Left ventricle myocardium inferior (tissue), 1 donor: ENCODE measurements around the gene VLDLR. TPM values are rescaled to one million over a fixed set of nuclear protein-coding genes. Genes with fewer than 3 reads are reported as not detected.
"Not testable (repeated sequence)": the region's sequence is repeated elsewhere in the genome, so short reads cannot be mapped to it uniquely, and the experiment has no call there.

Experiments
- DNase-seq: peaks from one replicate; pipeline ENCODE4 v3.0.0-alpha.2; 2020
- H3K27ac ChIP-seq: fragments of 200-600 bp; replicated peaks from 2 replicates; pipeline ENCODE4 v1.8.0; 2021
- H3K27me3 ChIP-seq: fragments of 200-600 bp; 2 replicates; pipeline ENCODE4 v1.8.0; 2021; ENCODE audit warnings: low read depth
- H3K36me3 ChIP-seq: fragments of 200-600 bp; 2 replicates; pipeline ENCODE4 v1.8.0; 2021
- H3K4me1 ChIP-seq: fragments of 200-600 bp; 2 replicates; pipeline ENCODE4 v1.8.0; 2021
- H3K4me3 ChIP-seq: fragments of 200-600 bp; 2 replicates; pipeline ENCODE4 v1.8.0; 2021; ENCODE audit warnings: mild to moderate bottlenecking, moderate library complexity
- H3K9me3 ChIP-seq: fragments of 200-600 bp; replicated peaks from 2 replicates; pipeline ENCODE4 v1.8.0; 2021
- intact Hi-C: fragments of 100-400 bp; cut with micrococcal nuclease; formaldehyde crosslinking; loops from one replicate; pipeline ENCODE4 v1.11.0; 2022
- total RNA-seq: library from RNA; stranded (reverse); fragmentation: NEBNext Ultra II Directional; extraction: Animal tissue kit (Norgen Biotek cat#: 25700); gene quantifications from one replicate; pipeline ENCODE4 v1.2.1, GENCODE V29; 2021
- TF ChIP-seq, protein P1 (sequence below): fragments of 200-600 bp; IDR thresholded peaks from 2 replicates; pipeline ENCODE4 v1.8.0; 2021; ENCODE audit warnings: antibody characterized with exemption, mild to moderate bottlenecking, borderline replicate concordance
- donor health status: DM: no; HTN: yes; CAD: no; lungs with severe emphysema.

Gene VLDLR
- total RNA-seq, 1 donor from 2014 or later, result 144 TPM

DNA sequence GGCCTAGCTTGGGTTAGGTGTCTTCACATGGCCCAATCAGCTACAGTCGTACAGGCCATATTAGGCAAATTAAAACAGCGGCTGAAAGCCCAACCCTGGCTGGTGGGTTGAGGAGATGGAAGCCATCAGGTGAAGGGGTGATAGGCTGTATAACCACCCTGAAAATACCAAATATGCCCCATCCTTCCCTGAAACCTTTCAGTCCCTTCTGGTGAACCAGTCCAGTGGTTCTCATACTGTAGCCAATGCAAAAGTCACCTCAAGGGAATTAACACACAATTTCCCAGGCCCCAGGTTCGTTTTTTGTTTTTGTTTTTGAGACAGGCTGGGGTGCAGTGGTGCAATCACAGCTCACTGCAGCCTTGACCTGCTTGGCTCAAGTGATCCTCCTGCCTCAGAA, 75.9 kb downstream of the VLDLR start:
- no peak overlapping the region for H3K27ac ChIP-seq
- TF ChIP-seq, protein P1, sequence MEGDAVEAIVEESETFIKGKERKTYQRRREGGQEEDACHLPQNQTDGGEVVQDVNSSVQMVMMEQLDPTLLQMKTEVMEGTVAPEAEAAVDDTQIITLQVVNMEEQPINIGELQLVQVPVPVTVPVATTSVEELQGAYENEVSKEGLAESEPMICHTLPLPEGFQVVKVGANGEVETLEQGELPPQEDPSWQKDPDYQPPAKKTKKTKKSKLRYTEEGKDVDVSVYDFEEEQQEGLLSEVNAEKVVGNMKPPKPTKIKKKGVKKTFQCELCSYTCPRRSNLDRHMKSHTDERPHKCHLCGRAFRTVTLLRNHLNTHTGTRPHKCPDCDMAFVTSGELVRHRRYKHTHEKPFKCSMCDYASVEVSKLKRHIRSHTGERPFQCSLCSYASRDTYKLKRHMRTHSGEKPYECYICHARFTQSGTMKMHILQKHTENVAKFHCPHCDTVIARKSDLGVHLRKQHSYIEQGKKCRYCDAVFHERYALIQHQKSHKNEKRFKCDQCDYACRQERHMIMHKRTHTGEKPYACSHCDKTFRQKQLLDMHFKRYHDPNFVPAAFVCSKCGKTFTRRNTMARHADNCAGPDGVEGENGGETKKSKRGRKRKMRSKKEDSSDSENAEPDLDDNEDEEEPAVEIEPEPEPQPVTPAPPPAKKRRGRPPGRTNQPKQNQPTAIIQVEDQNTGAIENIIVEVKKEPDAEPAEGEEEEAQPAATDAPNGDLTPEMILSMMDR, result no peak
- H3K4me1 ChIP-seq, result no peaks in the 10 kb centered on the region
- no peak for DNase-seq
- H3K27me3 ChIP-seq, result no peaks in the 10 kb centered on the region
- no peaks in the 10 kb centered on the region for H3K36me3 ChIP-seq
- no peaks in the 10 kb centered on the region for H3K9me3 ChIP-seq
- intact Hi-C loops, result no loop called here
- H3K4me3 ChIP-seq, result no peak overlapping the region

DNA sequence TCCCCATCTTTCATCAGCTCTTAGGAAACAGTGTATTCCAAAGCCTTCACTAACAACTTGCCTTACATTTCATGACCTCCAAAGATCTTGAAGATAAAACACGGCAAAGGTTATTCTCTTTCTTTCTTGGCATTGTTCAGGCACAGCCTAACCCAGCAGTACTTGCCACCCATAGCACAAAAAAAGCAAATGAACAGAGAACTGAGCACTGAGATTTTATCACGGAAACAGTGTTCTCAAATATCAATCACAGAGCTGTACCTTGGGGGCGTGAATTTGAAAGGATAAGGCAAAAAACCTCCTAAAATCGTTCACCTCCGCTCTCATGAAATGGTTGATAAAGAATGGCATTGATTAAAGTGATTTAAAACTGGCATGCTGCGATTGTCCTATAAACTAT, 78.8 kb downstream of the VLDLR start:
- intact Hi-C loops, result no loop called here
- Histone ChIP-seq H3K27ac (no peak overlapping the region), H3K27me3 (no peaks in the 10 kb centered on the region), H3K4me1 (no peaks in the 10 kb centered on the region), H3K4me3 (no peak overlapping the region), H3K9me3 (no peaks in the 10 kb centered on the region), H3K36me3 (no peaks in the 10 kb centered on the region)
- DNase-seq, result no peak
- TF ChIP-seq, protein P1, result no peak

DNA sequence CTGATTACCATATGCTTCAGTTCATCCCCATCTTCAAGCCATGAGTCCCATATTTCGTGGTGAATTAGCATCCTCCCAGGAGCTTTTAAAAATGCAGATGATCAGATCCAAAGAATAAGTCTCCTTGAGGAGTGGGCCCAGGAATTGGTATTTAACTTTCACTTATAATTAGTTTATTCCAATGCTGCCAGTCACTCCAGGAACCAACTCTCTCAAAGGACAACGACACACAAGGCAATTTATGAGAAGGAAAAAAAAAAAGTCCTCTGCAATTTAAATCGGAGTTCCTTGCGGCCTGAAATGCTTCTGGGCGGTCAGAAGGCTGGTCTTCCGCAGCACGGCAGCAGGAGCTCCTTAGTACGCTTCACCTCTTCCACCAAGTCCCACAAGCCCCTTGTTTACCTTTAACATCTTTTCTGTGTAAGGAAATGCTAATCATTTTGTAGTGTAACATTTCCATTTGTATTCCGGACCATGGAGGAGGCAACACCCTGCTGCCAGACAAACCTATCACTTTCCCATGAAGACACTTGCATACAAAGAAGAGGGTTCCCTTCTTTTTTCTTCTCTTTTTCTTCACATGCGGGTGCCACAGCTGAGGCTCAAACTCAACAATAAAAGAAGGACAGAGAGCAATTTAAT, 79.4 kb downstream of the VLDLR start:
- Histone ChIP-seq H3K4me1 (no peaks in the 10 kb centered on the region), H3K9me3 (no peaks in the 10 kb centered on the region), H3K36me3 (no peaks in the 10 kb centered on the region), H3K27ac (no peak overlapping the region), H3K4me3 (no peak overlapping the region), H3K27me3 (no peaks in the 10 kb centered on the region)
- DNase-seq, result no peak
- intact Hi-C loops, result no loop called here
- TF ChIP-seq, protein P1, result no peak

DNA sequence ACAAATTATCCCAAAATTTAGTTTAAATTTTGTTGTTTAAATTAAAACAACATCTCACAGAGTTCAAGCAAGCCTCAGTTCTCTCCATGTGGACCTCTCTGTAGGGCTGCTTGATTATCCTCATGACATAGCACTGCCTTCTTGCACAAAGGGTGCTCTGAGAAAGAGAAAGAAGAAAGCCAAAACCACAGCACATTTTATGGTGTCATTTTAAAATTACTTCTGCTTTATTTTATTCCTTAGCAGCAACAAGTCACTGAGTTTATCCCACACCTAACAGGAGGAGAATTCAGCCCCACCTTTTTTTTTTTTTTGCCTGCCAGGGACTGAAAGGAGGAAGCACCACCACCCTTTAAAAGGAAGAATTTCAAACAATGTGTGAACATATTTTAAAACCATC, 82.9 kb downstream of the VLDLR start:
- Histone ChIP-seq H3K27ac (no peak overlapping the region), H3K36me3 (no peaks in the 10 kb centered on the region), H3K4me3 (no peak overlapping the region), H3K4me1 (no peaks in the 10 kb centered on the region), H3K27me3 (no peaks in the 10 kb centered on the region), H3K9me3 (peaks cover 3% of the 10 kb centered on the region)
- intact Hi-C loops, result no loop called here
- TF ChIP-seq, protein P1, result no peak
- DNase-seq, result no peak

DNA sequence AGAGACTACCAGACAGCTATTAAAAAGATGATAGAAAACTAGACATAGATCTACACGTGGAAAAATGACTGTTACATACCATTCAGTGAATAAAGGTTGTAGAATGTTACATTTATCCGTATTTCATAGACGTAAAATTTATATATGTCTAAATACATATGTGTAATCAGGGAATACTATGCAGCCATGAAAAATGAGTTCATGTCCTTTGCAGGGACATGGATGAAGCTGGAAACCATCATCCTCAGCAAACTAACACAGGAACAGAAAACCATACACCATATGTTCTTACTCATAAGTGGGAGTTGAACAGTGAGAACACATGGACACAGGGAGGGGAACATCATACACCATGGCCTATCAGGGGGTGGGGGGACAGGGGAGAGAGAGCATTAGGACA, 85.7 kb downstream of the VLDLR start:
- H3K4me1 ChIP-seq, intact Hi-C loops, H3K27ac ChIP-seq, DNase-seq, H3K27me3 ChIP-seq, H3K36me3 ChIP-seq, H3K9me3 ChIP-seq, H3K4me3 ChIP-seq: not testable (repeated sequence)

Other genes with a start within 250 kb of the VLDLR start
- not detected for gene KCNV2, start 95.7 kb downstream of the VLDLR start, total RNA-seq
- 15.1 TPM for gene PUM3, start 222.3 kb downstream of the VLDLR start, total RNA-seq